HTR-8/SVneo (cell line): Measurements from ENCODE around the gene TSC2.

Experiments used
- DNase-seq: peaks from one replicate; pipeline ENCODE4 v3.0.0; 2011; ENCODE audit warnings: low spot score, mixed read lengths; ENCODE audit not compliant: insufficient read length
- FAIRE-seq: peaks from 2 replicates; lab custom pipeline; 2011; peaks lifted over from hg19 to GRCh38; lab: Jason Lieb, UNC

Gene TSC2

DNA sequence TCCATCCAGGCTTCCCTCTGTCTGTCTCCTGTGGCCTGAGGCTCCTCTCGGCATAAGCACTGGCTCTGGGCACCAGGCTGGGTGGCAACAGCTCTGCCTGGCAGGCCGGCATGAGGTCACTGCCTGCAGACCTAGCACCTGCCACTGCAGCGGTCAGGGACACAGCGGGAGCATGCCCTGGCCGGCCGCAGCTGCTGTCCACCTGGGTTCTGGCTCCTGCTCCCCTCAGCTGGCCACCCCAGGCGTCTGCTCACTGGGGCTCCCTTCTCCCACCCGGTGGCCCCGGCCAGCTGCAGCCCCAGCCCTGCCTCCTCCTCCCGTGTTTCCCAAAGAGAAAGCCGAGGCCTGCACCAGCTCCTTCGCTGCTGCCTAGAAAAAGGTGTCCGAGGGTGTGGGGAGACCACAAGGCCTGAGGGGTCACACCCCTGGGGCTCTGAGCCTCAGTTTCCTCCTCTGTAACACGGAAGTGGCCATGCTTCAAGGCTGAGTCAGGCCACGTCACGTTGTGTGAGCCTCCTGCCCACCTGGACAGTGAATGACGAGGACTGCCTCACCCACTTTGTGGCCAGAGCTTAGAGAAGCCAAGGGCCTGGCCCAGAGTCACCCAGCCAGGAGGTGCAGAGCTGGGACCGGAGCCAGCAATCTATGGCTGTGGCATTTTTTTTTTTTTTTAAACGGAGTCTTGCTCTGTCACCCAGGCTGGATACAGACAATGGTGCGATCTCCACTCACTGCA lies 6.8 kb upstream of the TSC2 start:
- FAIRE-seq (no peak), DNase-seq (no peak)

DNA sequence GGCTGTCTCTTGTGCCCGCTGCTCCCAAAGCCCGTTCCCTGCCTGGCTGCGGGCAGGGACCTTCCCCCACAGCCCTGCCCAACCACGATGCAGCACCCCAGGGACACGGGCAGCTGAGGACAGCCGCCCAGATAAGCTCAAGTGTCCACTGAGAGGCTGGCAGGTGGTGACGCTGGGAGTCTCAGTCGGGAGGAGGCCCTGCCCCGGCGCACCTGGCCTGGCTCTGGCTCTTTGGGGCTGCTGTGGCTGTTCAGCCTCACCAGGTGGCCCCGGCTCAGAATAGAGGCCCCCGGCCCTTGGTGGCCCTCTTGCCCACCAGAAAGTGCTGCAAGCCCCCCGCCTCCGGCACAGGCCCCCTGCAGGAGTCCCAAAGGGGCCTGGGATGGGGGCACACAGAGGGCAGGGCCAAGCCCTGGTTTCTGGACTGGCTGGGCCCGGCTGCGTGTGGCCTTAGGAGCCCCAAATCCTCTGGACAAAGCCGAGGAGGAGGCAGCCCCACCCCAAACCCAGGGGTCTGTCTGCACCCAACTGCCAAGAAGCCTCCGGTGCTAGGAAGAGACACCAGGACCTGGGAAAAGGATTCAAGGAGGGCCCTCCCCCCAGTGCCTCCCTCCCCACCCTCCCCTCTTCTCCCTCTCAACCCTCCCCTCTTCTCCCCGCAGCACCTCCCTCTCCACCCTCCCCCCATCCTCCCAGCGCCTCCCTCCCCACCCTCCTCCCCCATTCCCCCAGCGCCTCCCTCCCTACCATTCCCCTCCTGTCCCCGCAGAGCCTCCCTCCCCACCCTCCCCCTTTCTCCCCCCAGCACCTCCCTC lies 5.4 kb upstream of the TSC2 start:
- DNase-seq (no peak), FAIRE-seq (no peak)

DNA sequence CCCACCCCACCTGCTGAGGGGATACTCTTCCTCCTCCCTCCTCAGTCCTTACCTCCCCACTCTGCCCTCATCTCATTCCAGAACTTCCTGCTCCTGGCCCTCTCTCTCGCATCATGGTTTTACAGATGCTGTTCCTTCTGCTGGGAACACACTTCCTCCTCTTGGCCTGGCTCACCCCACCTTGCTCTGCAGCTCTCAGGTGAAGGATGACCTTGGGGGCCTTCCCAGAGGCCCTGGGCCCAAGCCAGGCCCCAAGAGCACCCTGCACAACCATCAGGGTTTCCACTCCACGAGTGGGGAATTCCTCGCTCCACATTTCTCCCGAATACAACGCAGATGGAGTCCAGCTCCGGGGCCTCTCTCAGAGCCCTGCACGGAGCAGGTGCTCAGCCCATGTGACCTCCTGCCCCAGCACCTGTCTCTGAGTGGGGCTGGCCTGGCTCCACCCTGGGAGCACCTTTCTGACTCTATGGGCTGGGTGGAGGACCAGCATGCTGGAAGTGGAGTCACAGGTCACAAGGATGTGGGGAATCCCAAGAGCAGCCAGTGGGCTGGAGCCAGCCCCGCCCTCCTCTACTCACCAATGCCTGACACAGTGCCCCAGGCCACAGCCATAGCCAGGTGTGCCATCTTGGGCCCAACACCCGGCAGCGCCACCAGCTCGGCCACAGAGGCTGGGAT lies 4.7 kb upstream of the TSC2 start:
- DNase-seq (no peak), FAIRE-seq (no peak)

- FAIRE-seq: no peak
Measured at GRCh38 chr16:2043667-2044451, 3.9 kb upstream of the TSC2 start.

DNA sequence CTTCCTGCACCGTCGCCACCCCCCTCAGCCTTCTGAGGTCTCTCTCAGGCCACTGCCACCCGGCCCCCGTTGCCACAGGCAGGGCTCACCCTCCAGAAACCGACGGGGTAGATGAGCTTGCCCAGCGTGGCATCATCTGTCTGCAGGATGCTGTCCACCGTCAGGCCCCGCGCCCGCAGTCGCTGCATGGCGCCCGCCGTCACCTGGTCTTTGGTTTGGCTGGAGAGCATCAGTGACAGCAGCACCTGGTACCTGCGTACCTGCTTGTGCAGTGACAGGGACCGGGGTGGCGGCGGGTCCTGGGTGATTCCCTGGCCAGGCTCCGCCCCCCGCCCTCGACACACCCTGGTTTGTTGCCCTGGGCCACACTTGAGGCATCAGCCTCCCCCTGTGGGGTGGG lies 3.2 kb upstream of the TSC2 start:
- DNase-seq (no peak), FAIRE-seq (no peak)

More at GRCh38 chr16:2043667-2044451, 3.9 kb upstream of the TSC2 start:
- no peak for DNase-seq

GRCh38 chr16:2045965-2046892 lies 1.6 kb upstream of the TSC2 start:
- no peak for DNase-seq
- no peak for FAIRE-seq

- DNase-seq: no peak
- no peak for FAIRE-seq
Measured at GRCh38 chr16:2046893-2047329, 874 bp upstream of the TSC2 start.

- DNase-seq: no peak
- FAIRE-seq: no peak
Measured at GRCh38 chr16:2048116-2048543, 345 bp downstream of the TSC2 start.

DNA sequence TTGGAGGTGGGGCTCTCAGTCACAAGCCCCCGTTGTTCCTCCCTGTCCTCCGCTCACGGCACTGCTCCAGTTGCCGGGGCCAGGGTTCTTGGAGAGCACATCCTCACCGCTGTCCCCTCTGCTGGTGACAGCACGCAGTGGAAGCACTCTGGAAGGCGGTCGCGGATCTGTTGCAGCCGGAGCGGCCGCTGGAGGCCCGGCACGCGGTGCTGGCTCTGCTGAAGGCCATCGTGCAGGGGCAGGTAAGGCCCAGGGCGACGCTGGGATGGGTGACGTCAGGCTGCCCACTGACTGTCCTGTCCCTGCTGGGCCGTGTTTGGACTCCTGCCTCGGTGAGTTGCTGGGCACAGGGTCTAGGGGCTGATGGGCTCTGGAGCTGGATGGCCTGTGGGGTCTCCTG lies 5.4 kb downstream of the TSC2 start:
- no peak for FAIRE-seq
- no peak for DNase-seq

DNA sequence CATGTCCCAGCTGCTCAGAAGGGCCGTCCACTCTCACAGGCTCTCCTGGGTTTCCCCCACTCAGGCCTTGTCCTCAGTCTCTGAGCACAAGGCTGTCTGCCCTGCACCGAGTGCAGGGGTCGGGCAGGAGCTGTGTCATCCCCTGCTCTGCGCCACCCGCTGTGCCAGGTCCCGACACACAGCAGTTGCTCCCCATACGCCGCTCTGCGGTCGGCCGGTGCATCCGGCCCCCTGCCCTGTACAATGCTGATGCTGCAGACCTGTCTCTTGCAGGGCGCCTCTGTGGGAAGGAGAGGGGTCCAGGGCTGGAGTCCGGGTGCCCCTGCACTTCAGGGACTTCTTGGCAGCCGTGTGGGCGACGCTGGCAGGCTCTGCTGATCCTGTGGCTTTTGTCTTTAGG lies 6.1 kb downstream of the TSC2 start:
- FAIRE-seq: no peak

DNA sequence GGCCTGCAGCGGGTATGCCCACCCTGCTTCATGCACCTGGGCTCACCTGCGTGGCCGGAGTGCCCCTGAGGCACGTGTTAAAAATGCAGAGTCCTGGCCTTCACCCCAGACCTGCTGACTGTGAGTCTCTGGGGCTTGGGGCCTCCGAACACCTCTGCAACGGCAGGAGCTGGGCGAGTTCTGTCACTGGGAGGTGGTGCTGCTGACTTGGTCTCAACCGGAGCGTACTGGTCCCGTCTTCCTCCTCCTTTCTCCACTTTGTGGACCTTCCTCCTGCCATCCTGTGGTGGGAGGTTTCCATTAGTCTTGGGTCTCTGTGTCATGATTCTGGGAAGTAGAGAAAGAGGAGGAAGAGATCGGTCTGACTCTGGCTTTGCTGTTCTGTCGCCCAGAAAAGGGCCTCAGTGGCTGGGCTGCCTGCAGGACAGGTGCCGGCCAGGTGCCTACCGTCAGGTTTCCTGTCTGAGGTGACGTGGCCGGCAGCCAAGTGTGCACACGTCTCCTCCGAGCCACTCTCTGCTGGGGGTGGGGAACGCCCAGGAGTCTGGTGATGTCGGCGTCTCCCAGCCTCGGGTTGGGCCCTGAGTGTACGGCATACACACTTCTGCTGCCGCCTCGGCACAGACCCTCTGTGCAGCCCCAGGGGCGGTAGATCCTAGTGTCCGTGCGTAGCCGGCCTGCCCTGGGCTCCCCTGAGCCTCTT lies 6.9 kb downstream of the TSC2 start:
- DNase-seq (no peak), FAIRE-seq (no peak)

More for the DNA sequence above, 6.1 kb downstream of the TSC2 start:
- no peak for DNase-seq

DNA sequence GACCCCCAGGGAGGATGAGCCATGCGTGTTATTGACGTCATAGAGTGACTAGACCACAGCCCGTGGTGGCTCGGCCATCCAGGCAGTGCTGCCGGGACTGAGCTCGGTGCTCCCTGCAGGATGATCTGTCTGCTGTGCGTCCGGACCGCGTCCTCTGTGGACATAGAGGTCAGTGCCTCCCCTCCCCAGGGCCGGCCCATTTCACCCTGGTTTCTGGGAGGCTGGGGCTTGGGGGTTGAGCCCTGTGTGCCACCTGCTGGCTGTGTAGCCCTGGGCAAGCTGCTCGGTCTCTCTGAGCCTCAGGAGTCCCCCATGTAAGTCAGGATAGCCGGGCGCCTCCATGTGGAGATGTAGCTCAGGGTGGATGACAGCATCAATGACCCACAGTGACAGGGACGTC lies 8.3 kb downstream of the TSC2 start:
- DNase-seq (no peak), FAIRE-seq (no peak)

- FAIRE-seq: no peak
Measured at GRCh38 chr16:2056681-2057407, 9.1 kb downstream of the TSC2 start.

GRCh38 chr16:2057438-2057837 lies 9.7 kb downstream of the TSC2 start:
- DNase-seq: no peak
- FAIRE-seq: no peak

More at GRCh38 chr16:2056681-2057407, 9.1 kb downstream of the TSC2 start:
- no peak for DNase-seq

DNA sequence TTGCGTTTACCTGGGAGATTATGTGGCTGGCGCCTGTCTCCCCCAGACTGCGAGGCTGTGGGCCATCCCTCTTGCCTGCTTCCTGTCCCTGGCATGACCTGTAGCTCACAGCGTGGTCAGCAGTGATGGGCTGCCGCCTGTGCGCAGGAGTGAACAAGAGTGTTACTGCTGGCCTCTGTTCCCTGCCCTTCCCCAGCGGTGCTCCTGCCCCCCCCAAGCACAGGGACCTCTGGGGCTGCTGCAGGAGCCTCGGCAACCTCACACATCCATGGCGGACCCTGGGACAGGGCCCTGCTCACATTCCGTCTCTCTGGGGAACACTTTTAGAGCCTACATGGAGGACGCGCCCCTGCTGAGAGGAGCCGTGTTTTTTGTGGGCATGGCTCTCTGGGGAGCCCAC lies 10.6 kb downstream of the TSC2 start:
- FAIRE-seq (no peak), DNase-seq (no peak)

- DNase-seq: no peak
- FAIRE-seq: no peak
Measured at GRCh38 chr16:2058872-2059271, 11.1 kb downstream of the TSC2 start.

DNA sequence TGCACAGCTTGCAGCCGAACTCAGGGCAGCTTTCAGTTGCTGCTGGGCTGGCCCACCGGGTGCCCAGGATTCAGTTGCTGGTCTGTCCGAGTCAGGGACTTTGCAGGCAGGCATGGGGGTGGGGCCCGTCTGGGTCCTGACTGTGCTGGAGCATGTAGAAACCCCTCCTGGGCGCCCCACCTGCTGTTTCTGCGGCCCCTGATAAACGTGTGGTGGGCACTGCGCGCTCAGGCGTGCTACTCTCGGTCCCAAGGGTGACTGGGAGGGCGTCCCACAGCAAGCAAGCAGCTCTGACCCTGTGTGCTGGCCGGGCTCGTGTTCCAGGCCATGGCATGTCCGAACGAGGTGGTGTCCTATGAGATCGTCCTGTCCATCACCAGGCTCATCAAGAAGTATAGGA lies 12.6 kb downstream of the TSC2 start:
- DNase-seq (no peak), FAIRE-seq (no peak)

GRCh38 chr16:2061023-2061422 lies 13.2 kb downstream of the TSC2 start:
- FAIRE-seq: no peak
- no peak for DNase-seq
